GM19025 (cell line): ENCODE results near the gene MCAM.

Experiments
- ATAC-seq: cut with Tn5 transposase; IDR thresholded peaks from one replicate; pipeline ENCODE4 v1.9.1; 2021; ENCODE audit warnings: mild to moderate bottlenecking, low read depth, moderate library complexity; ENCODE audit not compliant: unreplicated experiment

The MCAM gene

DNA sequence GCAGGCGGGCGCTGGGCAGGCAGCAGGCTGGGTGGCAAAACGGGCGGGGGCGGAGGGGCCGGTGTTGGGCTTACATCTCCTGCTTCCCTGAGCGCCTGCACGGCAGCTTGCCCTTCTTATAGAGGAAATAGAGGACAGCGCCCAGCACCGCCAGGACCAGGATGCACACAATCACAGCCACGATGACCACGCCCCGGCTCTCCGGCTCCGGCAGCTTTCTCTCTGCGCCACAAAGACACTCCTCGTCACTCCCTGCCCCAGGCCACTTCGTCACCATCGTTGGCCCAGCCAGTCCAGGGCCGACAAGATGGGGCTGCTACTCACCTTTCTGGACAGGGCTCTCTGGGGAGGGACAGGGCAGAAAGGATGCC, 6.3 kb downstream of the MCAM start:
- no peak for ATAC-seq

DNA sequence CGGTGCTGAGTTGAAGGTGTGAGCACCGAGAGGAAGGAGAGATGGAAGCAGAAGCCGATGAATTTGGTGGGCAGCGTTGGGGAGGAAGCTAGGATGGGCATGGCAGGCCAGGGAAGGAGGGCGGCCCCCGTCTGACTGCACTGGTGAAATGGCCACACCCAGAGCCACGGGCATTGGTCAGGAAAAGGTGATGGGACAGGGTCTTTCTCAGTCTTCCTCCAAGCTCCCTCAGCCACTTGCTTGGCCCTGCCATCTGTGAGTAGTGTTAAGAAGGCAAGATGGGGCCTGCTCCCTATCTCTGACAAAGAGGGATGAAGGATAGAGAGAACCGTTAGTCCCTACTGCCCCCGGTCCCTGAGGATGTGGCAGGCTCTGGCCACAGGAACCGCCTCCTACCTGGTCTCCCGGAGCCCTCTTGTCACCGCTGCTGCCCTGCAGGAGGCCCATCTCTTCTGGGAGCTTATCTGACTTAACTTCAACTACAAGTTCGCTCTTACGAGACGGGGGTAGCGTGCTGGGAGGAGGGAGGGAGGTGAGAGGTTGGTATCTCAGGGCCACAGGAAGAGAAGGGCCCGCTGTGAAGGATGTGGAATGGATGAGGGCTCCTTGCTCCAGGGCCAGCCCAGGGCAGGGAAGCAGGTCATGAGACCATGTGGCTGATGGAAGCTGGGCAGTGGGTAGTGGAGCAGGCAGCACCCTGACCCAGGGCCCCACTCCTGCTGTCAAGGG, 6.8 kb downstream of the MCAM start:
- ATAC-seq = no peak

DNA sequence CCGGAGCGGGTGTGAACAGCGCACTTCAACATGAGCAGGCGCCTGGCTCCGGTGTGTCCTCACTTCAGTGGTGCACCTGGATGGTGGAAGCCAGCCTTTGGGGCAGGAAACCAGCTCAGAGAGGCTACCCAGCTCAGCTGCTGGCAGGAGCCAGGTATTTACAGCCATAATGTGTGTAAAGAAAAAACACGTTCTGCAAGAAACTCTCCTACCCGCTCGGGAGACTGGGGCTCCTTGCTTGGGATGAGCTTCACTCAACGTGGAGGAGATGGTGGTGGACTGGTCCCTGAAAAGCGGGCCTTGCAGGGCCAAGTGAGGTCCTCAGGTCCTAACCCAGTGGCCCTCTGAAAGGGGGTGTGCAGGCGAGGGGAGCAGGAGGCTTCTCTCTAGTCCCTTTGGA, 7.5 kb downstream of the MCAM start:
- ATAC-seq = no peak

DNA sequence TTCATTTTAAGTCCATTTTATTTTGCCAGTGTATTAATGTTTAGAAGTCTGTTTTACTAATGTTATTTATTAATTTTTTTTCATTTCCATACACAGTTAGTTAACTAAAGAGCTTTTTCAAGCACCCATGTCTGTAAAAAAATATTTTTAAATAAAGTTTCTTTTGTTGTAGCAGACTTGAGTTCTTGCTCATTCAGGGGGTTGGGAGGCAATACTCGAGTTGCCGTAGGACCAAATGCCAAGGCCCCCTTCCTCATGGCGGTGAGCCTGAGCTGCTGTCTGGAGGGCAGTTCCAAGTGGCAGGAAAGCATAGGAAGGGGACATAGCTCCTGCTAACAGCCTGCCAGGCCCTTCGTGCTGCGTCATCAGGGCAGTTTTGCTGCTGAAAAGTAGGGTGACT, 9.0 kb downstream of the MCAM start:
- ATAC-seq = no peak

DNA sequence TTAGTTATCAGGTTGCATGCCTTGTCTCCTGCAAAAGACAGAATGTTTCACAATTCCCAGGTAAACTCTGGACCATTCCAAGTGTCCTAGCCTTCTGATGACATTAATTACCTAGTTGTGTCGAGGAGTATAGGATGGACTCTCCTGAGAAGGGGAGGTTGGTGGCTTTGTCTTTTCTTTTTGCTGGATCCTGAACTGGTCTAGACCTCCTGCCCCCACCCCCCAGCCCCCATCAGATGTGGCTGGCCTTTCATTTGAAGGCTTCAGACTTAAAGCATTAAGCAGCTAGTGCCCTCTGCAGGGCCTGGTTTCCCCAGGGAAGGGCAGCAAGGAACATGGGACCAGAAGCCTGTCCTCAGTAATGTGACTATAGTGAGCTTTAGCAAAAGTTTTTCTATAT, 9.7 kb downstream of the MCAM start:
- ATAC-seq = no peak

DNA sequence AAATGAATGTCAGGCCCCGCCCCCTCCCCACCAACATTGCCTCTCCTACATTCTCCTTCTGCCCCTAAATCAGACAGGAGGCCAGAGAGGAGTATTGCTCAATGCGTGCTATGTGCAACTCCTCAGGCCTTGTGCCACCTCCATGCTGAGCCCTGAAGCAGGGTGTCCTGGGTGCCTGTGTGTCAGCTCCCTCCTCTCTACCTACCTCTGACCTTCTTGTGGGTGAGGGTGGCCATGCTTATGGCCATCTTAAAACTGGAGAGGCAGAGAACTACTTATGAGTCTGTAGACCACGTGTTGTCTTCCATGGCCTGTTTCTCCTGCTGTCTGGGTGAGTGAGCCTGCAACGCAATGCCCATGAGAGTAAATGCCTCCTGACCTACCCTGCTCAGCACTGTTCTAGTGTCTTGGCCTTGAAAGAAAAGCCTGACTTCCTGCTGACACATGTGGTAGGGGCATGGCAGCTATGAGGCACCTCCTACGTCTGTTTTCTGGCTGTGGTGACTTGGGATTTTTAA, 10.5 kb downstream of the MCAM start:
- no peak for ATAC-seq

DNA sequence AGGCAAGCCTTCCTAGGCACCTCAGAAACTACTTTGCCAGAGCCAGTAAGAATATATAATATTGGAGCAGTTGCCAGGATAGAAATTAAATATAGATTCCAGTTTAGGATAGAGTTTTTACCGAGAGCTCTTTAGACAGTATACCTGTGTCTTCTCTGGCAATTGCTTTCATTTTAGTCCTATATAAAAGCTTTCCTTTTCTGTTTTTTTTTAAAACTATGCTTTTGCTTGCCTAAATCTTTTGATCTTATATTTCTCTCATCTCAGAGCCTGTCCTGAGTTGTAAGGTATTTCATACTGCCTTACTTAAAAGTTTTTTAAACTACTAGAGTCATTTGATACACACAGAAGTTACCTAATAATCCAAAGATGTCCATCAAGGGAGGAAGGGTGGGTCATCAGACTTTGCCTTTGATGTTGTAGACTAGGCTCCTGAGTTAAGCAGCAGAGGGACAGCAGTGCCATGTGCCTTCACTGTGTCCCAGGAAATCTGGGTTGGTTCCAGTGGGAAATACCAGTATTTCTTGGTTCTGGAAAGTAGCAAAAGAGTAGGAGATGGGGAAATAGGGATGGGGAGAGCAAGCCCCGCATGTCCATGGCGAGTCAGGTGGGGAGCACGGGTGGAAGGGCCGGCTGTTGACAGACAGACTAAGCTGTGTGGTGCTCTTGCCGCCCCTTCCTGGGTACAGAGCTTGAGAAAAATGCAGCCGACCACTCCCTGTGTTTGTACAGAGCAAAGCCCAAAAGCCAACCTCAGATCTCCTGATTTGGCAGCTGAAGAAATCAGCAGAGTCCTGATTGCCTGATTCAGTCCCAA, 11.2 kb downstream of the MCAM start:
- ATAC-seq = no peak

DNA sequence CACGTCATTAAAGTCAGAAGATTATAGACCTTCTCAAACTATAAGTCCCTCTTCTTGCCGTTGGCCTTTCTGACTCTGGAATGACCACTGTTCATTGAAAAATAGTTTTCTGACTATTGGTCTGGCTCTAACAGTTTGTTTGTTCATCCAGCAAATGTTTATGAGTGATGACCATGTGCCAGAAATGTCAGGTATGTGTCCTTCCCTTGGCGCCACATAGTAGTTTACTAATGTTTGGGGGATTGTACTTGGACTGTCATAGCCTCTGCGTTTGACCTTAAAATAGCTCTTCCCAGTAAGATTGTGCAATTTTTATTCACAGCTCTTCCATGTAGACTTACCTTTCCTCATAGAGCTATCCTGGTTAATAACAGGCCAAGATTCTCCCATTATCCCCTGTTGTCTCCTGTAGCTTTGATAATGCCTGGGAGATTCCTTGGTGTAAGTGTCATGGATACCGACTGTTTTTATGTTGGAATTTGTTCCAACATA, 13.7 kb downstream of the MCAM start:
- ATAC-seq = no peak

DNA sequence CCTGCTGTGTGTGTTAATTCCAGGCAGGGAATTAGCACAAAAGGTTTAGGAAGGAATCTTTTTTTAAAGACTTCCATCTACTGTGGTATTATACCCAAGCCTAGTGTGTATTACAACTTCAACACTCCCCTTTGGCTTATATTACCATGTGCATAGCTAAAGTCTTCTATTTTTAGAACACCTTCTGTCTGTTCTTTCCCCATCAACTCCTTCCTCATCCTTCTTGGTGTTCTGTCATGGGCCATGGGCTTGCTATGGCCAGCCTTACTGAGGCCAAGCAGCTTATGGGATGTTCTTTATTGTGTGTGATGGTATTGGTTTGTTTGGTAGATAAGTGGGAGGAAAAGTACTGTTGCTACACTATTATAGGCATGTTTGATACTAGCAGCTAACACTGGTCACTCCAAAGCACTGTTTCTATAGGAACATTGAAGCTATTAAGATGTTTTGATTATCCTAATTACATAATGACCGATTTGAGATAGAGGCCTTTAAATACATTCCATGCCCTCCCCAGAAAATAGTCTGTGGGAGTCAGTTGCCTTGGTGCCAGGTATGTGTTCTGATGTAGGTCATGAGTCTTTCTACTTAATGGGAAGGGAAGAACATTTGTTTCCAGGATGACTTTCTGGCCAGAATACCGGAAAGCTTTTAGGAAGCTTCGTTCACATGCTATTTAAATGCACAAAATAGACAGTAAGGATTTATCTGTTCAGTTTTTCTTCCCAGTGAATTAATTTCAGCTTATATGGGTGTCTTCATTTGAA, 16.5 kb downstream of the MCAM start:
- no peak for ATAC-seq

DNA sequence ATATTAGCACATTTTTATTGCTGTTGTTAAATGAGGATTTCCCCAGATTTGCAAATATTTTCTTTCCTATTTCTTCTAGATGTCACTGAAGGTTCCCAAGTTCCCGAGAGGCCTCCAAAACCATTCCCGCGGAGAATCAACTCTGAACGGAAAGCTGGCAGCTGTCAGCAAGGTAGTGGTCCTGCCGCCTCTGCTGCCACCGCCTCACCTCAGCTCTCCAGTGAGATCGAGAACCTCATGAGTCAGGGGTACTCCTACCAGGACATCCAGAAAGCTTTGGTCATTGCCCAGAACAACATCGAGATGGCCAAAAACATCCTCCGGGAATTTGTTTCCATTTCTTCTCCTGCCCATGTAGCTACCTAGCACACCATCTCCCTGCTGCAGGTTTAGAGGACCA, 17.5 kb downstream of the MCAM start:
- no peak for ATAC-seq

DNA sequence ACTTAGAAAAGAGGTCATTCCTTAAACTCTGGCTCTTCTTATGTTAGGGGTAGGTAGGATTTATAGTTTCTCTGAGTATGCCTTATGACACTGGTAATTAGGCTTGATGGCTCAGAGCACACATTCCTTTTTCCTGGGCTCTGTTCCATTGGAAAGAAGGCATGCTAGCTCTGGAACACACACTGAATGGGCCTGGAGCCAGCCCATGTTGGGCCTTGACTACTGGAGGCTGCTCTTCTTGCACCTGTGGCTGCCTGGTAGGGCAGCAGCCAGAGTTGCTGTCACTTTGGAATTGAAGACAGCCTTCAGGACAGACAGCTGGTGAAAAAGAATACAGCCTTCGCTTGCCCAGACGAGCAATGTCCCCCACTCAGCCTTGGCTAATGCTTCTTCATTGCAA, 18.2 kb downstream of the MCAM start:
- no peak for ATAC-seq

DNA sequence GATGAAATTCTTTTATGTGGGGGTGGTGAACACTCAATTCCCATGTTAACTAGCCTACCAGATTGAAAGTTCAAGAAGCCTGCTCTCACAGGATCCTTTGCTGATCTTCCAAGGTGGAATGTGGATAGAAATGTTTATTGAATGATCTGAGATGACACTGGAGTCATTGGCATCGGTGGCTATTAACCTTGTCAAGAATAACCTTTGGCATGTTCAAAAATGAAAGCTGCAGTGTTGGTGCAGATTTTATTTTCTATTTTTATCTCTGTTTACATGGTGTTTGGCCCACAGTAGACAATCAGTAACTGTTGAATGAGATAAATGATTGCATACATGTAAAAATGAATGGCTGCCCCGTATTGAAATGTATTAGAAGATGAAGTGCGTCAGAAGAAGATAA, 19.0 kb downstream of the MCAM start:
- no peak for ATAC-seq

DNA sequence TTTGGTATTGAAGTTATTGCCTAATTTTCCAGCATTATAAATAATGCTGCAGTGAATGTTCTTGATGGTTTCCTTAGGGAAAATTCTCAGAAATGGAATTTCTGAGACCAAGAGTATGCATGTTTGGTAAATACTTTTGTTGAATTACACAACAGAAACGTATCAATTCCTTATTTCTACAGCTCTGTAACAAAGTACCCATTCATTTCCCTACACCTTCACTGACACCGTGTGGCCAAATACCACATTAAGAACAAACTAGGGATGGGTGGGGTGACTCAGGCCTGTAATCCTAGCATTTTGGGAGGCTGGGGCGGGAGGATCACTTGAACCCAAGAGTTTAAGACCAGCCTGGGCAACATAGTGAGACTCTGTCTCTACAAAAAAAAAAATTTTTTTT, 21.8 kb downstream of the MCAM start:
- ATAC-seq = no peak

DNA sequence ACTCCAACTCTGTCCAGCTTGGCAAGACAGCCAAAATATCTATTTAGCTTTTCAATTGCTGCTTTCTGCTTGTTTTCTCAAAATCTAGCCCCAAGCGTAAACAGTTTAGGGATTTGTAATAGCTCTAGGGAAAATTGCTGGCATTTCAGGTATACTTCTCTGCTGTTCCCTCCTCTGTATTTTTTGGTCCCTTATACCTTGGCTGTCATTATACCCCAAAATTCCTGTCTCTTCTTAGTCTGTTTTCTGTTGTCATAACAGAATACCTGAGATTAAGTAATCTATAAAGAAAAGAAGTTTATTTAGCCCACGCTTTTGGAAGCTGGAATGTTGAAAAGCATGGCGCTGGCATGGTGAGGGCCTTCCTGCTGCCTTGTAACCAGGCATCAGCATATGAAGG, 23.5 kb downstream of the MCAM start:
- ATAC-seq = no peak

DNA sequence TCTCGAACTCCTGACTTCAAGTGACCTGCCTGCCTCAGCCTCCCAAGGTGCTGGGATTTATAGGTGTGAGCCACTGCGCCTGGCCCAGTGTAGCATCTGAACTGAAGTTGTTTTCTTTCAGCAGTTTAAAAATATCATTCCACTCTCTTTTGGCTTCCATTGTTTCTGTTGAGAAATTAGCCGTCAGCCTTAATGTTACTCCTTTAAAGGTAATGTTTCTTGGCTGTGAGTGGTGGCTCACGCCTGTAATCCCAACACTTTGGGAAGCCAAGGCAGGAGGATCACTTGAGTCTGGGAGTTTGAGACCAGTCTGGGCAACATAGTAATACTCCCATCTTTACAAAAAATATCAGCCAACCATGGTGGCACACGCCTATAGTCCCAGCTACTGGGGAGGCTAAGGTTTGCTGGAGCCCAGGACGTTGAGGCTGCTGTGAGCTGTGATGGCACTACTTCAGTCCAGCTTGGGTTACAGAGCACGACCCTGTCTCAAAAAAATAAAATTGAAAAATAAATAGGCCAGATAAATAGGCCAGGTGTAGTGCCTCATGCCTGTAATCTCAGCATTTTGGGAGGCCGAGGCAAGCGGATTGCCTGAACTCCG, 25.9 kb downstream of the MCAM start:
- no peak for ATAC-seq

DNA sequence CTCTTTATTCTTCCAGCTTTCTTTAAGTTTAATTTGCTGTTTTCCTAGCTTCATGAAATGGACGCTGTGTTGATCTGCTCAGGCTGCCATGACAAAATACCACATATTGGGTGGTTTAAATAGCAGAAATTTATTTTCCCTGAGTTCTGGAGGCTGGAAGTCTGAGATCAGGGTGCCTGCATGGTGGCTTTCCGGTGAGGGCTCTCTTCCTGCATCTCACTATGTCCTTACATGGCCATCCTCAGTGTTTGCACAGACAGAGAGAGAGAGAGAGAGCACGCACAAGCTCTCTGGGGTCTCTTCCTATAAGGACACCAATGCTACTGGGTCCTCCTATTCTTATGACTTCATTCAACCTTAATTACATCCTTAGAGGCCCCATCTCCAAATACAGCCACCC, 28.7 kb downstream of the MCAM start:
- no peak for ATAC-seq

DNA sequence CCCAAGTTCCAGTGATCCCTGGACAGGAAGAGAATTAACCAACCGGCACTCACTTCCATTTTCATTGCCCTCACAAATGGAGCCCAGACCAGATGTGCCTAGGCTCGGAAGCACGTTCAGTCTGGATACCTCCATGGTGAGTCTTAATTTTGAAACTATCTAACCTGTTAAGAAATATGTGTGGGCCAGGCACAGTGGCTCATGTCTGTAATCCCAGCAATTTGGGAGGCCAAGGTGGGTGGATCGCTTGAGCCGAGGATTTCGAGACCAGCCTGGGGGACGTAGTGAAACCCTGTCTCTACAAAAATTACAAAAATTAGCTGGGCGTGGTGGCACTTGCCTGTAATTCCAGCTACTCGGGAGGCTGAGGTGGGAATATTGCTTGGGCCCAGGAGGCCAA, 31.5 kb downstream of the MCAM start:
- no peak for ATAC-seq

DNA sequence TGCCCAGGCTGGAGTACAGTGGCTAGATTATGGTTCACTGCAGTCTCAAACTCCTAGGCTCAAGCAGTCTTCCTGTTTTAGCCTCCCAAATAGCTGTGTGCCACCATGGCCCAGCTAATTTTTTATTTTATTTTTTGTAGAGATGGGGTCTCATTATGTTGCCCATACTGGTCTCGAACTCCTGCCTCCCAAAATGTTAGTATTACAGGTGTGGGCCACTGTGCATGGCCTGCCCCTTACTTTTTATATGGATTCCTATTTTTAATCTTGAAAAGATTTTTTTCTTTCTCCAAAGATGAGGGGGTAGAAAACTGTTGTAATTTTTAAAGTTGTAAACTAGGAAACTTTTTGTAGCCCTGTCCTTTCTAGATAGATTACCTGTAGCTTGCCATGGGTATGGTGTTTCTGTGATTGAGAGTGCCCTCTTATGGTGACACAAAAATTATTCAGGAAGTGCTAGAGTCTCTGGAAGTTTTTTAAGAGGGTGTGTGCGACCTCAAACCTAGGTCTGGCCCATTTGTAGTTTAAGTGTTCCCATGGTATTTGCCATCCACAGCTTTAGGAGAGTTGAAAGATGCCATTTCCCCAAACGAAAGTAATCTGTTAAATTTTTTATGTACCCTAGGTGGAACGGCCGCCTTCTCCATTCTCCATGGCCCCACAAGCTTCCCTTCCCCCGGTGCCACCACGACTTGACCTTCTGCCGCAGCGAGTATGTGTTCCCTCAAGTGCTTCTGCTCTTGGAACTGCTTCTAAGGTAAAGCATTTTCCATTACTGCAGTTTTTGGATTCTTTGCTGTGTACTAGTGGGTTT, 32.4 kb downstream of the MCAM start:
- no peak for ATAC-seq

DNA sequence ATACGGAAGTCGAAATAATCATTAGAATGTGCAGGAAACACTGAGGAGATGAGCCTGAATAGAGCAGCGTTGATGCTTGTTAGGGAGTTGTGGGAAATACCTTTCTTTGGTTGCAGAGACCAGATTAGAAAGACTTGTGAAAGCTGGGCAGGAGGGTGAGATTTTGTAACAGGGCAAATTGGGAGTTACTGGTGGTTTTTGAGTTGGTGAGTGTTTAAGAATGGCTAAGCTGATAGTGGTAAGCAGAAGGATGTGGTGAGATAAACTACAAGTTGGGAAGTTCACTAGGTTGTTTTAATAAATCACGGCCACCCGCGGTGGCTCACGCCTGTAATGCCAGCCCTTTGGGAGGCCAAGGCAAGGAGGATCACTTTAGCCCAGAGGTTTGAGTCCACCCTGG, 34.4 kb downstream of the MCAM start:
- ATAC-seq = no peak

DNA sequence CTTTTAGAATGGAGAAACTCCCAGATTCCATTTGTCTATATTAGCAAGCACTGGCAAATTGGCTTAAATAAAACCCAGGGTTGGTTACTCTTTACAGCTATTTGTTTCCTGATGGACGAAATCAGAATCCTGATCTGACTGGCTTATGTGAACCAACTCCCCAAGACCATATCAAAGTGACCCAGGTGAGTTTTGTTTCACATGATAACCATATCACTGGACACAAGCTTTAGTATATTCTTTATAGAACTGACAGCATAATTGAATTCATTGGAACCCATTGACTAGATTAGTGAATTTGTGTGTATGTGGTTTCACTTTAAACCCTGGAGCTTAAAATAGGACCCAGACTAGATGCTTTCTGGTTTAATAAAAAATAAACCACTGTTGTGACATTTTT, 39.3 kb downstream of the MCAM start:
- ATAC-seq = no peak
